Vagina (tissue), 2 donors: Measurements from ENCODE around the gene PRDM16.

ENCODE experiments used
- CTCF ChIP-seq, 3 experiments: fragments of 450-650 bp in 2 of 3; fragments of 200-600 bp in 1 of 3; sonication (generic) in 1 of 3; IDR thresholded peaks; one replicate each; pipeline ENCODE4 v1.5.1; 2017 to 2019; ENCODE audit warnings: antibody characterized with exemption in 3 of 3, mild to moderate bottlenecking in 2 of 3, moderate library complexity in 2 of 3
- POLR2A ChIP-seq, 2 donors: fragments of 450-650 bp; IDR thresholded peaks; one replicate each; pipeline ENCODE4 v1.6.1; 2017; ENCODE audit warnings: antibody characterized with exemption in 2 of 2, mild to moderate bottlenecking in 2 of 2, moderate library complexity in 2 of 2
- POLR2AphosphoS5 ChIP-seq, 2 donors: sonication (generic); formaldehyde crosslinking; IDR thresholded peaks; one replicate each; pipeline ENCODE4 v1.9.0; 2017; ENCODE audit warnings: antibody characterized with exemption in 2 of 2, mild to moderate bottlenecking in 2 of 2, low read depth in 1 of 2; ENCODE audit not compliant: insufficient read depth in 1 of 2

- TF ChIP-seq CTCF (IDR thresholded peaks at IDR 0.05), result no peak
- TF ChIP-seq POLR2A (IDR thresholded peaks at IDR 0.05), result no peak
- TF ChIP-seq POLR2AphosphoS5 (IDR thresholded peaks at IDR 0.05; ENCODE audit: insufficient read depth in 1 of 2, low read depth in 1 of 2), result no peak
These were observed 372.9 kb downstream of the PRDM16 start for GRCh38 chr1:3441880-3442279.
